ENCODE data around the gene POLA2.

Gene POLA2

DNA sequence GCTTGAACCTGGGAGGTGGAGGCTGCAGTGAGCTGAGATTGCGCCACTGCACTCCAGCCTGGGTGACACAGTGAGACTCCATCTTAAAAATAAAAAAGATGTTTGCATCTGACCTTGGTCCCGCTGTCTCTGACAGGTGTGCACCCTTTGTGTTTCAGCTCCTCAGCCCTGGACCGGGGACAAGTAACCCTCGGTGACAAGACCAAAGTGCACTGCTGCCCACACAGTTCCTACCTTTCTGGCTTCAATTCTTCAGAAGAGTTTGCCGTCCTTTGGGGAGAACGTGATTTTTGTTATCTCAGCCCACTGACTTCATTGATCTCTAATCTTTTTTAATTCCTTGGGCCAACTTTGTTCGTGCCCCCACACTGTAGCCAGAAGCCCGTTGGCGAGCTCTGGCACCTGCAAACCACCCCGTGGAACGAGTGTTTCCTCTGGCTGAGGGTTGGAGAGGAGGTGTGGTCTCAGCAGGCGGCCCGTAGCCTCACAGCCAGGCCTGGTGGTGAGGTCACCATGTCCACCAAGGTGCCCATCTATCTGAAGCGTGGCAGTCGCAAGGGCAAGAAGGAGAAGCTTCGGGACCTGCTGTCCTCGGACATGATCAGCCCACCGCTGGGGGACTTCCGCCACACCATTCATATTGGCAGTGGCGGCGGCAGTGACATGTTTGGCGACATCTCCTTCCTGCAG, 58.8 kb downstream of the POLA2 start:
- no peak overlapping the region for H3K27ac ChIP-seq
- no peaks in the 10 kb centered on the region for H3K27me3 ChIP-seq (replicated peaks)
- in situ Hi-C loops (cut with HindIII; ENCODE audit: low pct_ligation_motif_present, low sequenced_read_pairs), result no loop called here
- no peak for DNase-seq
- H3K36me3 ChIP-seq (replicated peaks), result peaks cover 37% of the 10 kb centered on the region
- H3K4me3 ChIP-seq (ENCODE audit: low read depth, low read length), result no peak overlapping the region
- TF ChIP-seq, protein P1, sequence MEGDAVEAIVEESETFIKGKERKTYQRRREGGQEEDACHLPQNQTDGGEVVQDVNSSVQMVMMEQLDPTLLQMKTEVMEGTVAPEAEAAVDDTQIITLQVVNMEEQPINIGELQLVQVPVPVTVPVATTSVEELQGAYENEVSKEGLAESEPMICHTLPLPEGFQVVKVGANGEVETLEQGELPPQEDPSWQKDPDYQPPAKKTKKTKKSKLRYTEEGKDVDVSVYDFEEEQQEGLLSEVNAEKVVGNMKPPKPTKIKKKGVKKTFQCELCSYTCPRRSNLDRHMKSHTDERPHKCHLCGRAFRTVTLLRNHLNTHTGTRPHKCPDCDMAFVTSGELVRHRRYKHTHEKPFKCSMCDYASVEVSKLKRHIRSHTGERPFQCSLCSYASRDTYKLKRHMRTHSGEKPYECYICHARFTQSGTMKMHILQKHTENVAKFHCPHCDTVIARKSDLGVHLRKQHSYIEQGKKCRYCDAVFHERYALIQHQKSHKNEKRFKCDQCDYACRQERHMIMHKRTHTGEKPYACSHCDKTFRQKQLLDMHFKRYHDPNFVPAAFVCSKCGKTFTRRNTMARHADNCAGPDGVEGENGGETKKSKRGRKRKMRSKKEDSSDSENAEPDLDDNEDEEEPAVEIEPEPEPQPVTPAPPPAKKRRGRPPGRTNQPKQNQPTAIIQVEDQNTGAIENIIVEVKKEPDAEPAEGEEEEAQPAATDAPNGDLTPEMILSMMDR (IDR thresholded peaks at IDR 0.05; ENCODE audit: low read depth, low read length, missing control alignments), result no peak

DNA sequence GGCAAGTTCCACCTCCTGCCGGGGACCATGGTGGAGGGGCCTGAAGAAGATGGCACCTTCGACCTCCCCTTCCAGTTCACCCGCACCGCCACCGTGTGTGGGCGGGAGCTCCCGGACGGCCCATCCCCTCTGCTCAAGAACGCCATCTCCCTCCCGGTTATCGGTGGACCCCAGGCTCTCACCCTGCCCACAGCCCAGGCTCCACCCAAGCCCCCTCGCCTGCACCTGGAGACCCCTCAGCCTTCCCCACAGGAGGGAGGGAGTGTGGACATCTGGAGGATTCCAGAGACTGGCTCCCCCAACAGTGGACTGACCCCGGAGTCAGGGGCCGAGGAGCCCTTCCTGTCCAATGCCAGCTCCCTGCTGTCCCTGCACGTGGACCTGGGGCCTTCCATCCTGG, 59.3 kb downstream of the POLA2 start:
- H3K27me3 ChIP-seq (replicated peaks), result no peaks in the 10 kb centered on the region
- TF ChIP-seq, protein P1 (IDR thresholded peaks at IDR 0.05; ENCODE audit: low read depth, low read length, missing control alignments), result no peak
- no peak for DNase-seq
- in situ Hi-C loops (cut with HindIII; ENCODE audit: low pct_ligation_motif_present, low sequenced_read_pairs), result no loop called here
- peaks cover 37% of the 10 kb centered on the region for H3K36me3 ChIP-seq (replicated peaks)
- no peak overlapping the region for H3K4me3 ChIP-seq (ENCODE audit: low read depth, low read length)
- no peak overlapping the region for H3K27ac ChIP-seq

DNA sequence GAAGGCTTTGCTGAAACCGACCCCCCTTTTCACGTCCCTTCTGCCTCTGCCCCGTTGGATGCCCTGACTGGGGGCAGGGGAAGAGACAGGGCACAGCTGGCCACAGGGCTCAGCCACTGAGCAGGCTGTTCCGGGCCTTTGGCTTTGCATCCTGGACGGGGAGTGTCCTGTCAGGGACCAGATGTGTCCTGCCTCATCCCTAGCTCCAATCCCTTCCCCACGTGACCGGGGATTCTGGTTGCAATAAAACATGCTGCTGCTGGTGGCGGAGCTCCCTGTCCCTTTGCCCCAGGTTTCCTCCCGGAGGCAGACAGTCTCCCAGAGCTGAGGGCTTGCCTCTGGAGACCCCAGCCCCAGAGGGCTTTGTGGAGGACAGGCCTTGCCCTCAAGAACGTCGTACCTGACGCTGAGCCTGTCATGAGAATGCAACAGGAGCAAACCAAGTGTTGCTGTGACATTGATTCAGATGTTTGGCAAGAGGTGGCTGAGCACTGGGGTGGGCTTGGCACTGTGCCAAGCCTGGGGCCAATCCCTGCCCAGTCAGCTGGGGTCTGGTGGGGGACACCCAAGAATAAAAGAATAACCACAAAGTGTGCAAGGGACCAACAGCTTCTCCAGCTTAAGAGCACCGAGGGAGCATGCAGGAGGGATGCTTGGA, 60.2 kb downstream of the POLA2 start:
- Histone ChIP-seq H3K36me3 (replicated peaks) (peaks cover 37% of the 10 kb centered on the region), H3K4me3 (ENCODE audit: low read depth, low read length) (no peak overlapping the region), H3K27ac (no peak overlapping the region), H3K27me3 (replicated peaks) (no peaks in the 10 kb centered on the region)
- in situ Hi-C loops (cut with HindIII; ENCODE audit: low pct_ligation_motif_present, low sequenced_read_pairs), result no loop called here
- TF ChIP-seq, protein P1 (IDR thresholded peaks at IDR 0.05; ENCODE audit: low read depth, low read length, missing control alignments), result no peak
- DNase-seq, result no peak

DNA sequence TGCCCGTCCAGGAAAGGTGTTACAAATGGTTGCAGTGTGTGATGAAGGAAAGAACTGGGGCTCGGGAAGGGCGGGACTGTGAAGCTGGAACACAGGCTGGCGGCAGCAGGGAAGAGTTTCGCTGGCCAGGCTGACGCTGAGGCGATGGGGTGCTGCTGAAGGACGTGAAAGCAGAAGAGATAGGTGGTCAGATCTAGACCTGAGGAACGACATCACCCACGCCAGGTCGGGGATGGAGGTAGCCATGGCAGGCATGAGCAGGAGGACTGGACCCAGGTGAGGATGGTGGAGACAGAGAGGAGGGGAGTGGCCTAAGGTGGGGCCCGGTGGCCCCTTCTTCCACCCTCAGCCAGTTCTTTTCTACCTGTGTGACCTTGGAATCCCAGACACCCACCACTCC, 62.1 kb downstream of the POLA2 start:
- Histone ChIP-seq H3K36me3 (replicated peaks) (peaks cover 37% of the 10 kb centered on the region), H3K27me3 (replicated peaks) (no peaks in the 10 kb centered on the region), H3K27ac (no peak overlapping the region), H3K4me3 (ENCODE audit: low read depth, low read length) (no peak overlapping the region)
- in situ Hi-C loops (cut with HindIII; ENCODE audit: low pct_ligation_motif_present, low sequenced_read_pairs), result no loop called here
- TF ChIP-seq, protein P1 (IDR thresholded peaks at IDR 0.05; ENCODE audit: low read depth, low read length, missing control alignments), result no peak
- DNase-seq, result no peak

DNA sequence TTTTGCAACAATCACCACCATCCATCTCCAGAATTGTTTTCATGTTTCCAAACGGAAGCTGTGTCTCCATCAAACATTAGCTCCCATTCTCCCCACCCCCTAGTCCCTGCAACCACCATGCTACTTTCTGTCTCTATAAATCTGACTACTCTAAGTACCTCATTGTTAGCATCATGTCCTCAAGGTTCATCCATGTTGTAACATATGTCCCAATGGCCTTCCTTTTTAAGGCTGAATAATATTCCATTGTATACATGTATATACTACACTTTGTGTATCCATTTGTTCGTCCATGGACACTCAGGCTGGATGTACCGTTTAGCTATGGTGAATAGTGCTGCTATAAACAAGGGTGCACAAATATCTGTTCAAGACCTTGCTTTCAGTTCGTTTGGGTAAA, 63.7 kb downstream of the POLA2 start:
- H3K4me3 ChIP-seq (ENCODE audit: low read depth, low read length), result no peak overlapping the region
- TF ChIP-seq, protein P1 (IDR thresholded peaks at IDR 0.05; ENCODE audit: low read depth, low read length, missing control alignments), result no peak
- no peak overlapping the region for H3K27ac ChIP-seq
- DNase-seq, result no peak
- H3K27me3 ChIP-seq (replicated peaks), result no peaks in the 10 kb centered on the region
- H3K36me3 ChIP-seq (replicated peaks), result peaks cover 30% of the 10 kb centered on the region
- in situ Hi-C loops (cut with HindIII; ENCODE audit: low pct_ligation_motif_present, low sequenced_read_pairs), result no loop called here

All from brain microvascular endothelial cell (primary cell).